ENCODE results near the gene PTDSS2.

DNA sequence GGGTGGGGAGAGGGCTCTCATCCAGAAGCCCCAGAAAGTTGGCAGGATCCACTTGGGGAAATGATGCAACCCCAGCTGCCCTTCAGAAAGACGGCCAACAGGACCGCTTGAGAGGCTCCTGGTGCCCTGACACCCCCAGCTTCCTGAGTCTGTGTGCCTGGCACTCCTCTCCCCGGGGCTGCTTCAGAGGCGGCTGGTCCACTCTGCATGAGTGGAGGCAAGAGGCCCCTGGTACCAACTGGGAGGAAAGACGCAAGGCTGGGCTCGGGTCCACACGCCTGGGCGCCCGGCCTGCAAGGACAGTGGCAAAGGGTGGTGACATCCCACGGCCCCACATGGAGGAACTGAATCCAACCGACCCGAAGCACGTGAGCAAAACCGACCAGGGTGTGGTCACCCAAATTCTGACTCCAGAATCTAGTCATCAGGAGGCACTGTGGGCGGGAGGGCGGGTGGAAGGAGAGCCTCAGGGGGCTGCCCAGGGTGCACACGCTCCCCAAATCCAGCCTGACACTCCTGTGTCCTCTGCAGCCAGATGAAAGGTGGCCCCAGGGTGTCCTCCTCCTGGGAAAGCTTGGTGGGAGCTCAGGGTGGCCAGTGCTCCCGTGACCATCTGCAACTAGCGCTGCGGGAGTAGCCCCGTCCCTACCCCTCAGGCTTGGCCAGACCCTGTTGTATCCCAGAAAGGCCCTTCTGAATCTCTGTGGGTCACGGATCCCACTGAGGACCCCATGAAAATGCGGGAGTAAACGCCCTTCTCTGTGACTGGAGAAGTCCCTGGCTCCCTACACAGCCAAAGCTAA, 53.3 kb downstream of the PTDSS2 start:
- TF ChIP-seq, protein P1, sequence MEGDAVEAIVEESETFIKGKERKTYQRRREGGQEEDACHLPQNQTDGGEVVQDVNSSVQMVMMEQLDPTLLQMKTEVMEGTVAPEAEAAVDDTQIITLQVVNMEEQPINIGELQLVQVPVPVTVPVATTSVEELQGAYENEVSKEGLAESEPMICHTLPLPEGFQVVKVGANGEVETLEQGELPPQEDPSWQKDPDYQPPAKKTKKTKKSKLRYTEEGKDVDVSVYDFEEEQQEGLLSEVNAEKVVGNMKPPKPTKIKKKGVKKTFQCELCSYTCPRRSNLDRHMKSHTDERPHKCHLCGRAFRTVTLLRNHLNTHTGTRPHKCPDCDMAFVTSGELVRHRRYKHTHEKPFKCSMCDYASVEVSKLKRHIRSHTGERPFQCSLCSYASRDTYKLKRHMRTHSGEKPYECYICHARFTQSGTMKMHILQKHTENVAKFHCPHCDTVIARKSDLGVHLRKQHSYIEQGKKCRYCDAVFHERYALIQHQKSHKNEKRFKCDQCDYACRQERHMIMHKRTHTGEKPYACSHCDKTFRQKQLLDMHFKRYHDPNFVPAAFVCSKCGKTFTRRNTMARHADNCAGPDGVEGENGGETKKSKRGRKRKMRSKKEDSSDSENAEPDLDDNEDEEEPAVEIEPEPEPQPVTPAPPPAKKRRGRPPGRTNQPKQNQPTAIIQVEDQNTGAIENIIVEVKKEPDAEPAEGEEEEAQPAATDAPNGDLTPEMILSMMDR (IDR thresholded peaks at IDR 0.05; ENCODE audit: low read depth, low read length, missing input control) = no peak
- no peak for TF ChIP-seq YY1 (IDR thresholded peaks at IDR 0.05)
- no peak for TF ChIP-seq GABPA (IDR thresholded peaks at IDR 0.05 in 1 of 2, conservative IDR thresholded peaks at IDR 0.05 in 1 of 2)
- TF ChIP-seq, protein P2, sequence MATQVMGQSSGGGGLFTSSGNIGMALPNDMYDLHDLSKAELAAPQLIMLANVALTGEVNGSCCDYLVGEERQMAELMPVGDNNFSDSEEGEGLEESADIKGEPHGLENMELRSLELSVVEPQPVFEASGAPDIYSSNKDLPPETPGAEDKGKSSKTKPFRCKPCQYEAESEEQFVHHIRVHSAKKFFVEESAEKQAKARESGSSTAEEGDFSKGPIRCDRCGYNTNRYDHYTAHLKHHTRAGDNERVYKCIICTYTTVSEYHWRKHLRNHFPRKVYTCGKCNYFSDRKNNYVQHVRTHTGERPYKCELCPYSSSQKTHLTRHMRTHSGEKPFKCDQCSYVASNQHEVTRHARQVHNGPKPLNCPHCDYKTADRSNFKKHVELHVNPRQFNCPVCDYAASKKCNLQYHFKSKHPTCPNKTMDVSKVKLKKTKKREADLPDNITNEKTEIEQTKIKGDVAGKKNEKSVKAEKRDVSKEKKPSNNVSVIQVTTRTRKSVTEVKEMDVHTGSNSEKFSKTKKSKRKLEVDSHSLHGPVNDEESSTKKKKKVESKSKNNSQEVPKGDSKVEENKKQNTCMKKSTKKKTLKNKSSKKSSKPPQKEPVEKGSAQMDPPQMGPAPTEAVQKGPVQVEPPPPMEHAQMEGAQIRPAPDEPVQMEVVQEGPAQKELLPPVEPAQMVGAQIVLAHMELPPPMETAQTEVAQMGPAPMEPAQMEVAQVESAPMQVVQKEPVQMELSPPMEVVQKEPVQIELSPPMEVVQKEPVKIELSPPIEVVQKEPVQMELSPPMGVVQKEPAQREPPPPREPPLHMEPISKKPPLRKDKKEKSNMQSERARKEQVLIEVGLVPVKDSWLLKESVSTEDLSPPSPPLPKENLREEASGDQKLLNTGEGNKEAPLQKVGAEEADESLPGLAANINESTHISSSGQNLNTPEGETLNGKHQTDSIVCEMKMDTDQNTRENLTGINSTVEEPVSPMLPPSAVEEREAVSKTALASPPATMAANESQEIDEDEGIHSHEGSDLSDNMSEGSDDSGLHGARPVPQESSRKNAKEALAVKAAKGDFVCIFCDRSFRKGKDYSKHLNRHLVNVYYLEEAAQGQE (IDR thresholded peaks at IDR 0.05) = no peak
- TF ChIP-seq, protein P3, sequence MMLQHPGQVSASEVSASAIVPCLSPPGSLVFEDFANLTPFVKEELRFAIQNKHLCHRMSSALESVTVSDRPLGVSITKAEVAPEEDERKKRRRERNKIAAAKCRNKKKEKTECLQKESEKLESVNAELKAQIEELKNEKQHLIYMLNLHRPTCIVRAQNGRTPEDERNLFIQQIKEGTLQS (IDR thresholded peaks at IDR 0.05) = no peak
- no peak for TF ChIP-seq RXRA (IDR thresholded peaks at IDR 0.05)
- no peak for TF ChIP-seq RAD21 (IDR thresholded peaks at IDR 0.05)
- TF ChIP-seq JUND (IDR thresholded peaks at IDR 0.05) = no peak
- no peak for TF ChIP-seq EGR1 (IDR thresholded peaks at IDR 0.05; ENCODE audit: low read depth in 2 of 2)
- no peak for TF ChIP-seq FOXA2 (IDR thresholded peaks at IDR 0.05)
- no peak for TF ChIP-seq TAF1 (conservative IDR thresholded peaks at IDR 0.05)
- TF ChIP-seq NR2F2 (IDR thresholded peaks at IDR 0.05) = no peak
- no peak for TF ChIP-seq SP1 (IDR thresholded peaks at IDR 0.05)
